ENCODE data around the gene DCAF4.

DNA sequence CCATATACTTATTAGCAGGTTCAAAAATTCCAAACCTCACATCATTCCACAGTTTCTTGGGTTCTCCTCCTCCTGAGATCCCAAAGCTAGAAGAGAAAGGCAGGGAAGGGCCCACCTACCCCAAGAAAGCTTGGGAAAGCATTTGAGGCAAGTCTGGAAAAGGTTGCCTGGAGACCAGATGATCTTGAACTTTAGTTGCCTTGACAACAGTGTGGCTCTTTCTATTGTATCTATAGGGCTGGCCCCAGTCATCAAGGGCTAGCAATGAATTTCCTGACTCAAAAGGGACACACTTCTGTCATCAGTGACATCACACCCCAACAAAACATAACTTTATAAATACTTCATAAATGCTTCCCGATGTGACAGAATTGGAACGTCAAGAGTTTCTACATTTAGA lies 60.6 kb downstream of the DCAF4 start:
- TF ChIP-seq POLR2A (IDR thresholded peaks at IDR 0.05) (no peak), CTCF (IDR thresholded peaks at IDR 0.05) (no peak)

Measured in esophagus squamous epithelium (tissue), 4 donors.